Peyer's patch (tissue), 4 donors: ENCODE measurements around the gene DCAF6. TPM values are rescaled to one million over a fixed set of nuclear protein-coding genes. Genes with fewer than 3 reads are reported as not detected.

Experiments used
- DNase-seq, 3 donors: peaks; one replicate each; pipeline ENCODE4 v3.0.0-alpha.2; 2017 to 2019
- H3K27ac ChIP-seq, 4 donors: fragments of 200-600 bp; sonication (generic); one replicate each; pipeline ENCODE4 v1.5.1; 2016 to 2019
- H3K27me3 ChIP-seq, 2 donors: fragments of 200-600 bp; sonication (generic); one replicate each; pipeline ENCODE4 v1.5.1; 2019
- H3K36me3 ChIP-seq, 3 donors: fragments of 200-600 bp; sonication (generic); one replicate each; pipeline ENCODE4 v1.5.1; 2016 to 2019
- H3K4me1 ChIP-seq, 4 donors: fragments of 200-600 bp; sonication (generic); one replicate each; pipeline ENCODE4 v1.5.1; 2016 to 2019
- H3K4me3 ChIP-seq, 4 donors: fragments of 200-600 bp; sonication (generic); 1 replicate in 3 of 4; 2 replicates in 1 of 4; pipeline ENCODE4 v1.5.1; 2016 to 2019; ENCODE audit warnings: mild to moderate bottlenecking in 1 of 4
- H3K9me3 ChIP-seq, 4 donors: fragments of 200-600 bp; sonication (generic); one replicate each; pipeline ENCODE4 v1.5.1; 2016 to 2019; ENCODE audit warnings: mild to moderate bottlenecking in 1 of 4
- POLR2A ChIP-seq, 2 donors: fragments of 450-650 bp; IDR thresholded peaks; one replicate each; pipeline ENCODE4 v1.5.1; 2017; ENCODE audit warnings: antibody characterized with exemption in 2 of 2, mild to moderate bottlenecking in 2 of 2, moderate library complexity in 2 of 2
- total RNA-seq, 4 donors: library from RNA; depleted of rRNA; stranded (reverse); fragments of >200 nt; gene quantifications; one replicate each; pipeline ENCODE4 v1.1.0, GENCODE V29; 2016
- TF ChIP-seq, protein P1 (sequence below), 6 experiments: fragments of 450-650 bp in 4 of 6; fragments of 200-600 bp in 2 of 6; sonication (generic) in 1 of 6; IDR thresholded peaks; one replicate each; pipeline ENCODE4 v1.5.1; 2017 to 2019; ENCODE audit warnings: antibody characterized with exemption in 6 of 6, mild to moderate bottlenecking in 3 of 6, moderate library complexity in 1 of 6

The DCAF6 gene
- total RNA-seq, 4 donors from 2014 or later, result 106 to 139 (median 114) TPM

GRCh38 chr1:168082008-168082876, 145.8 kb downstream of the DCAF6 start:
- DNase-seq, result peak; percentile 58 to 82 (median 71)
- H3K27ac ChIP-seq, result peak overlapping the region in 1 of 4 donors; percentile 37
- H3K9me3 ChIP-seq, result no peaks in the 10 kb centered on the region
- peaks cover 0 to 13% (median 0%) of the 10 kb centered on the region in 3 donors for H3K36me3 ChIP-seq
- H3K27me3 ChIP-seq, result no peaks in the 10 kb centered on the region
- no peak overlapping the region for H3K4me3 ChIP-seq
- H3K4me1 ChIP-seq, result no peaks in the 10 kb centered on the region
- TF ChIP-seq, protein P1, sequence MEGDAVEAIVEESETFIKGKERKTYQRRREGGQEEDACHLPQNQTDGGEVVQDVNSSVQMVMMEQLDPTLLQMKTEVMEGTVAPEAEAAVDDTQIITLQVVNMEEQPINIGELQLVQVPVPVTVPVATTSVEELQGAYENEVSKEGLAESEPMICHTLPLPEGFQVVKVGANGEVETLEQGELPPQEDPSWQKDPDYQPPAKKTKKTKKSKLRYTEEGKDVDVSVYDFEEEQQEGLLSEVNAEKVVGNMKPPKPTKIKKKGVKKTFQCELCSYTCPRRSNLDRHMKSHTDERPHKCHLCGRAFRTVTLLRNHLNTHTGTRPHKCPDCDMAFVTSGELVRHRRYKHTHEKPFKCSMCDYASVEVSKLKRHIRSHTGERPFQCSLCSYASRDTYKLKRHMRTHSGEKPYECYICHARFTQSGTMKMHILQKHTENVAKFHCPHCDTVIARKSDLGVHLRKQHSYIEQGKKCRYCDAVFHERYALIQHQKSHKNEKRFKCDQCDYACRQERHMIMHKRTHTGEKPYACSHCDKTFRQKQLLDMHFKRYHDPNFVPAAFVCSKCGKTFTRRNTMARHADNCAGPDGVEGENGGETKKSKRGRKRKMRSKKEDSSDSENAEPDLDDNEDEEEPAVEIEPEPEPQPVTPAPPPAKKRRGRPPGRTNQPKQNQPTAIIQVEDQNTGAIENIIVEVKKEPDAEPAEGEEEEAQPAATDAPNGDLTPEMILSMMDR (IDR thresholded peaks at IDR 0.05), result peak; percentile 49 to 89 (median 76)
- no peak for TF ChIP-seq POLR2A (IDR thresholded peaks at IDR 0.05)

DNA sequence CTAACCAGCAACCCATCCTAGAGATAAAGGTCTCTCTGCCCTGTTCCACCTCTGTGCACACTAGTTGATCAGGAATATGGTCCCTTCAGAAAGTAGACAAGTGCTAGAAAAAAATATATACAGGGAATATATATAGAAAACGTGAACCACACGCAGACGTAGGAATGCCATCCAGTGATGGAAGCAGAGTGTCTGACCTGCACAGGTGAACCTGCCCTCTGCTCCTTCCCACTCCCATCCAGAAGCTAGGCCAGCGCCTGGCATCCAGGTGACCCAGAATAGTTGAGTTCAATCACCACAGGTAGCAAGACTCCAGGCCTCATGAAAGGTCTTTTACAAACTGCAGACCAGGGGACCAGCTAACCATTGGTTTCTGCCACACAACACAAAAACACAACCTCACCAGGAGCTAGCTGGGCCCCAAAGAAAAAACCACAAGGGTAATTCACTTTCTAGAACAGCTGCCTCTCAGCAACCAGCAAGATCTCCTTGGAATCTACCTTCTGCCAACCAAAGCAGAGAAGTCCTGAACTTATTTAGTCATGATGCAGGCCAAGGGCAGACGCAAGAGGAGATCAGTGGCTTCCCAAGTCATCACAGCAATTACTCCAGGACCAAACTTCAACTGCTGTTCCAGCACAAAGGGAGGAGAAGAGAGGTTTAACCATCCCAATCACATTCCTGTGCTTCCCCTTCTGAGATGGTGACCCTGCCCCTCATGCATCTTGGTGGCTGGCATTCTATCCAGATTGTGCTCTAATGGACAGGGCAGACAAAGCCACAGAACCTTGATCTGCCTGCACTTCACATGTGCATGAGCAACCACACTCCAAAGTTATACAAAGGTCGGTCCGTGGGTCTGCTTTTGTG, 147.2 kb downstream of the DCAF6 start:
- H3K9me3 ChIP-seq, result no peaks in the 10 kb centered on the region
- peaks cover 0 to 1% (median 0%) of the 10 kb centered on the region in 3 donors for H3K36me3 ChIP-seq
- no peaks in the 10 kb centered on the region for H3K27me3 ChIP-seq
- no peak for DNase-seq
- no peaks in the 10 kb centered on the region for H3K4me1 ChIP-seq
- TF ChIP-seq, protein P1 (IDR thresholded peaks at IDR 0.05), result no peak
- no peak for TF ChIP-seq POLR2A (IDR thresholded peaks at IDR 0.05)
- H3K4me3 ChIP-seq, result no peak overlapping the region
- no peak overlapping the region for H3K27ac ChIP-seq

GRCh38 chr1:168084396-168085231, 148.1 kb downstream of the DCAF6 start:
- Histone ChIP-seq H3K27me3 (no peaks in the 10 kb centered on the region), H3K9me3 (no peaks in the 10 kb centered on the region), H3K4me3 (no peak overlapping the region), H3K4me1 (no peaks in the 10 kb centered on the region), H3K36me3 (no peaks in the 10 kb centered on the region), H3K27ac (peak overlapping the region in 1 of 4 donors; percentile 43)
- no peak for TF ChIP-seq POLR2A (IDR thresholded peaks at IDR 0.05)
- TF ChIP-seq, protein P1 (IDR thresholded peaks at IDR 0.05), result peak in 5 of 6 experiments; percentile 58 to 80 (median 63)
- DNase-seq, result peak; percentile 35 to 77 (median 67)

DNA sequence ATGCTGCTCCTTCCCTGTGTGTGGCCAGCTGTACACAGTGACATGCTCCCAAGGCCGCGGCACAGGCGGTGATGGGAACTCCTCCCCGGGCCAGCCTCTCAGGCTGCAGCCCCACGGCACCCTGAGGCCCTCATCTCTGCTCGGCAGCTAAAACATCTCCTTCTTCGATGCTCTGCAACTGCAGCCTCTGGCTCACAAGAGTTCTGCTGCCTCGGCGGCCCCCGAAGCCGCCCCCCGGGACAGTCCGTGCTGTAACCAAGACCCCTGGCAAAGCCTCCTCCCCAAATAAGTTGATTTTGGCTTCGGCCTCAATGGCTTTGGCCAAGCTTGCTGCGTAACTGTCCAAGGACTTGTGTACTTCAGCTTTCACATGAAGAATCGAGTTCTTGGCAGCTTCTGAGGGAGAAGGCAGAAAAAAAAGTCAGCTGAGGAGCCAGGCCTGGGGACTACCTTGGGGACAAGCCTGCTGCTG, 149.0 kb downstream of the DCAF6 start:
- H3K9me3 ChIP-seq, result no peaks in the 10 kb centered on the region
- no peak overlapping the region for H3K4me3 ChIP-seq
- no peaks in the 10 kb centered on the region for H3K27me3 ChIP-seq
- no peak for DNase-seq
- H3K4me1 ChIP-seq, result no peaks in the 10 kb centered on the region
- H3K36me3 ChIP-seq, result no peaks in the 10 kb centered on the region
- TF ChIP-seq, protein P1 (IDR thresholded peaks at IDR 0.05), result no peak
- no peak for TF ChIP-seq POLR2A (IDR thresholded peaks at IDR 0.05)
- H3K27ac ChIP-seq, result peak overlapping the region in 2 of 4 donors; percentile 42 to 43

DNA sequence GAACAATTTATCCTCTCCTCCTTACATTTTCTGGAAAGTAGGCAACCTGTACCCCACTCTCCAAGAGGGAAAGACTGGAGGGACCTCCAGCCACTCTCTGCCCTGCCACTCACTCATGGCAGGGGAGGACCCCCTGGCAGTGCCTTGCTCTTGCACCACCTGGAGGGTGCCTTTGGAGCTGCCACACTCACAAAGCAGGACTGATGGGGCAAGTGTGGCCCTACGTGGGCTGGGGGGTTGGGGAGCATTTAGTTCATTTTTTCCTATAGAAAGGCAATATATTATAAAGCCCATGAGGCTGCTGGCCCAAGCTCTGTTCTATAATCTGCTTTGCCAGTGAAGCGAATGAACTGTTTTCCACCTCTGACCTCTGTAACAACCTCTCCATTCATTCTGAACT, 150.0 kb downstream of the DCAF6 start:
- peak overlapping the region in 2 of 4 donors; percentile 4 to 38 for H3K27ac ChIP-seq
- no peaks in the 10 kb centered on the region for H3K9me3 ChIP-seq
- no peak for DNase-seq
- TF ChIP-seq, protein P1 (IDR thresholded peaks at IDR 0.05), result no peak
- TF ChIP-seq POLR2A (IDR thresholded peaks at IDR 0.05), result no peak
- no peaks in the 10 kb centered on the region for H3K4me1 ChIP-seq
- H3K4me3 ChIP-seq, result no peak overlapping the region
- no peaks in the 10 kb centered on the region for H3K27me3 ChIP-seq
- H3K36me3 ChIP-seq, result no peaks in the 10 kb centered on the region
